ENCODE data around the gene RPS6KC1. TPM values are rescaled to one million over a fixed set of nuclear protein-coding genes. Genes with fewer than 3 reads are reported as not detected.
"Not testable (repeated sequence)": the region's sequence is repeated elsewhere in the genome, so short reads cannot be mapped to it uniquely, and the experiment has no call there.

The RPS6KC1 gene
- total and polyA plus RNA-seq, 4 donors: 2.9 to 41.6 (median 11.1) TPM

DNA sequence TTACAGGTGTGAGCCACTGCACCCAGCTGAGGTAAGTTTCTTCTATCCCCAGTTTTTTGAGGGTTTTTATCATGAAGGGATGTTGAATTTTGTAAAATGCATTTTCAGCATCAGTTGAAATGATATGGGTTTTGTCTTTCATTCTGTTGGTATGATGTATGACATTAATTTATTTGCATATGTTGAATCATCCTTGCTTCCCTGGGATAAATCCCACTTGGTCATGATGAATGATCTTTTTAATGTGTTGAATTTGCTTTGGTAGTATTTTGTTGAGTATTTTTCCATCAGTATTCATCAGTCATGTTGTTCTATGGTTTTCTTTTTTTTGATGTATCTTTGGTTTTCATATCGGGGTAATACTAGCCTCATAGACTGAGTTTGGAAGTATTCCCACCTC, 141.0 kb downstream of the RPS6KC1 start:
- no peaks in the 10 kb centered on the region for H3K27me3 ChIP-seq (ENCODE audit: control insufficient read depth in 3 of 3, insufficient read depth in 3 of 3, low read length in 2 of 3)
- no peak for DNase-seq
- TF ChIP-seq, protein P1, sequence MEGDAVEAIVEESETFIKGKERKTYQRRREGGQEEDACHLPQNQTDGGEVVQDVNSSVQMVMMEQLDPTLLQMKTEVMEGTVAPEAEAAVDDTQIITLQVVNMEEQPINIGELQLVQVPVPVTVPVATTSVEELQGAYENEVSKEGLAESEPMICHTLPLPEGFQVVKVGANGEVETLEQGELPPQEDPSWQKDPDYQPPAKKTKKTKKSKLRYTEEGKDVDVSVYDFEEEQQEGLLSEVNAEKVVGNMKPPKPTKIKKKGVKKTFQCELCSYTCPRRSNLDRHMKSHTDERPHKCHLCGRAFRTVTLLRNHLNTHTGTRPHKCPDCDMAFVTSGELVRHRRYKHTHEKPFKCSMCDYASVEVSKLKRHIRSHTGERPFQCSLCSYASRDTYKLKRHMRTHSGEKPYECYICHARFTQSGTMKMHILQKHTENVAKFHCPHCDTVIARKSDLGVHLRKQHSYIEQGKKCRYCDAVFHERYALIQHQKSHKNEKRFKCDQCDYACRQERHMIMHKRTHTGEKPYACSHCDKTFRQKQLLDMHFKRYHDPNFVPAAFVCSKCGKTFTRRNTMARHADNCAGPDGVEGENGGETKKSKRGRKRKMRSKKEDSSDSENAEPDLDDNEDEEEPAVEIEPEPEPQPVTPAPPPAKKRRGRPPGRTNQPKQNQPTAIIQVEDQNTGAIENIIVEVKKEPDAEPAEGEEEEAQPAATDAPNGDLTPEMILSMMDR (IDR thresholded peaks at IDR 0.05; ENCODE audit: control extremely low read depth, extremely low read depth): no peak
- whole genome bisulfite sequencing, 2 donors: 100% methylated on average over 1 of the region's 1 CpG
- H3K4me3 ChIP-seq: no peak overlapping the region
- peaks cover 0 to 4% (median 1%) of the 10 kb centered on the region in 4 donors for H3K36me3 ChIP-seq (ENCODE audit: control insufficient read depth in 4 of 4, insufficient read depth in 4 of 4, low read length in 4 of 4)
- H3K9me3 ChIP-seq (ENCODE audit: control insufficient read depth in 4 of 4, insufficient read depth in 3 of 4, low read length in 3 of 4): peaks cover 0 to 1% (median 0%) of the 10 kb centered on the region in 4 donors
- no peaks in the 10 kb centered on the region for H3K4me1 ChIP-seq (ENCODE audit: control insufficient read depth in 5 of 5, insufficient read depth in 5 of 5, low read length in 5 of 5)
- H3K27ac ChIP-seq (ENCODE audit: low read depth in 1 of 2, low read length in 1 of 2): no peak overlapping the region
- no peak for ATAC-seq (ENCODE audit: insufficient read depth, low FRiP score)
- no peak overlapping the region for H3K9ac ChIP-seq (ENCODE audit: insufficient read depth in 1 of 2, low read length in 2 of 2)

DNA sequence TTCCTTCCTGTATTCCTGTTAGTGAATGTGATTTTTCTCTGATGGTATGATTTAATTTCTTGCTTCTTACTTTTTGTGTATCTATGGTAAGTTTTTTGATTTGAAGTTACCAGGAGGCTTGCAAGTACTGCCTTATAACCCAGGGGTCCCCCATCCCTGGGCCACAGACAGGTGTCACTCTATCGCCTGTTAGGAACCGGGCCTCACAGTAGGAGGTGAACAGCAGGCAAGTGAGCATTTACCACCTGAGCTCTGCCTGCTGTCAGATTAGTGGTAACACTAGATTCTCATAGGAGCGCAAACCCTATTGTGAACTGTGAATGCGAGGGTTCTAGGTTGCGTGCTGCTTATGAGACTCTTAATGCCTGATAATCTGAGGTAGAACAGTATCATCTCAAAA, 143.3 kb downstream of the RPS6KC1 start:
- DNase-seq (no peak), ATAC-seq (ENCODE audit: insufficient read depth, low FRiP score) (no peak)
- Histone ChIP-seq H3K9me3 (ENCODE audit: control insufficient read depth in 4 of 4, insufficient read depth in 3 of 4, low read length in 3 of 4) (peaks cover 0 to 8% (median 2%) of the 10 kb centered on the region in 4 donors), H3K36me3 (ENCODE audit: control insufficient read depth in 4 of 4, insufficient read depth in 4 of 4, low read length in 4 of 4) (peaks cover under 1 to 6% (median 4%) of the 10 kb centered on the region in 4 donors), H3K27me3 (ENCODE audit: control insufficient read depth in 3 of 3, insufficient read depth in 3 of 3, low read length in 2 of 3) (no peaks in the 10 kb centered on the region), H3K9ac (ENCODE audit: insufficient read depth in 1 of 2, low read length in 2 of 2) (no peak overlapping the region), H3K27ac (ENCODE audit: low read depth in 1 of 2, low read length in 1 of 2) (no peak overlapping the region), H3K4me3 (no peak overlapping the region), H3K4me1 (ENCODE audit: control insufficient read depth in 5 of 5, insufficient read depth in 5 of 5, low read length in 5 of 5) (no peaks in the 10 kb centered on the region)
- TF ChIP-seq, protein P1 (IDR thresholded peaks at IDR 0.05; ENCODE audit: control extremely low read depth, extremely low read depth): no peak
- 94 to 95% methylated on average over 5 of the region's 5 CpGs for WGBS, 2 donors

DNA sequence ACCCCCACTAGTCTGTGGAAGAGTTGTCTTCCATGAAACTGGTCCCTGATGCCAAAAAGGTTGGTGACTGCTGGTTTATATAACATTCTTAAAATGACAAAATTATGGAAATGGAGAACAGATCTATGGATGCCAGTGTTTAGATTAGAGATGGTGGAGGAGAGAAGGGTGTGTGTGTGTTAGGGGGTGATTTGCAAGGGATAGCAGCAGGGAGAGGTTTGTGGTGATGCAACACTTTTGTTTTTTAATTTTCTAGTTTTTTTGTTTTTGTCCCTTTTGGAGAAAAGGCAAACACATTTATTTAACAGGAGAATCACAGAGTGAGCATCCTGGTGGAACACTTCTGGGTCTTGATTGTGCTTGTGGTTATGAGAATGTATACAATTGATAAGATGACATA, 143.8 kb downstream of the RPS6KC1 start:
- TF ChIP-seq, protein P1 (IDR thresholded peaks at IDR 0.05; ENCODE audit: control extremely low read depth, extremely low read depth): no peak

DNA sequence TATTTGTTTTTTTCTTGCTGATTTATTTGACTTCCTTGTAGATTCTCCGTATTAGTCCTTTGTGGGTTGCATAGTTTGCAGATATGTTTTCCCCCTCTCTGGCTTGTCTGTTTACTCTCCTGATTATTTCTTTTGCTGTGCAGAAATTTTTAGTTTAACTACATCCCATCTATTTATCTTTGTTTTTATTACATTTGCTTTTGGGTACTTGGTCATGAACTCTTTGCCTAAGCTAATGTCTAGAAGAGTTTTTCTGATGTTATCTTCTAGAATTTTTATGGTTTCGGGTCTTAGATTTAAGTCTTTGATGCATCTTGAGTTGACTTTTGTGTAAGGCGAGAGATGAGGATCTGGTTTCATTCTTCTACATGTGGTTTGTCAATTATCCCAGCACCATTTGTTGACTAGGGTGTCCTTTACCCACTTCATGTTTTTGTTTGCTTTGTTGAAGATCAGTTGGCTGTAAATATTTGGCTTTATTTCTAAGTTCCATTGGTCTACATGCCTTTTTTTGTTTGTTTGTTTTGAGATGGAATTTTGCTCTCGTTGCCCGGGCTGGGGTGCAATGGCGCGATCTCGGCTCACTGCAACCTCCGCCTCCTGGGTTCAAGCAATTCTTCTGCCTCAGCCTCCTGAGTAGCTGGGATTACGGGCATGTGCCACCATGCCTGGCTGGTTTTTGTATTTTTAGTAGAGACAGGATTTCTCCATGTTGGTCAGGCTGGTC, 145.4 kb downstream of the RPS6KC1 start:
- not testable (repeated sequence) for DNase-seq; H3K4me1 ChIP-seq (ENCODE audit: control insufficient read depth in 5 of 5, insufficient read depth in 5 of 5, low read length in 5 of 5); H3K9me3 ChIP-seq (ENCODE audit: control insufficient read depth in 4 of 4, insufficient read depth in 3 of 4, low read length in 3 of 4); ATAC-seq (ENCODE audit: insufficient read depth, low FRiP score); H3K27ac ChIP-seq (ENCODE audit: low read depth in 1 of 2, low read length in 1 of 2); H3K4me3 ChIP-seq; H3K27me3 ChIP-seq (ENCODE audit: control insufficient read depth in 3 of 3, insufficient read depth in 3 of 3, low read length in 2 of 3); H3K9ac ChIP-seq (ENCODE audit: insufficient read depth in 1 of 2, low read length in 2 of 2)
- H3K36me3 ChIP-seq (ENCODE audit: control insufficient read depth in 4 of 4, insufficient read depth in 4 of 4, low read length in 4 of 4): peaks cover 1 to 10% (median 6%) of the 10 kb centered on the region in 4 donors
- 89 to 92% methylated on average over 10 of the region's 10 CpGs for WGBS, 2 donors

More for the DNA sequence above, 143.8 kb downstream of the RPS6KC1 start:
- ATAC-seq (ENCODE audit: insufficient read depth, low FRiP score) (no peak), DNase-seq (no peak)
- Histone ChIP-seq H3K9ac (ENCODE audit: insufficient read depth in 1 of 2, low read length in 2 of 2) (no peak overlapping the region), H3K4me3 (no peak overlapping the region), H3K36me3 (ENCODE audit: control insufficient read depth in 4 of 4, insufficient read depth in 4 of 4, low read length in 4 of 4) (peaks cover 1 to 10% (median 6%) of the 10 kb centered on the region in 4 donors), H3K4me1 (ENCODE audit: control insufficient read depth in 5 of 5, insufficient read depth in 5 of 5, low read length in 5 of 5) (no peaks in the 10 kb centered on the region), H3K27ac (ENCODE audit: low read depth in 1 of 2, low read length in 1 of 2) (no peak overlapping the region), H3K9me3 (ENCODE audit: control insufficient read depth in 4 of 4, insufficient read depth in 3 of 4, low read length in 3 of 4) (peaks cover 0 to 8% (median 2%) of the 10 kb centered on the region in 4 donors), H3K27me3 (ENCODE audit: control insufficient read depth in 3 of 3, insufficient read depth in 3 of 3, low read length in 2 of 3) (no peaks in the 10 kb centered on the region)
